GM23338 (cell line): ENCODE results near the gene ESPN.

ENCODE experiments used
- EZH2 ChIP-seq: fragments of 200-600 bp; sonication (generic); IDR thresholded peaks from one replicate; pipeline ENCODE4 v1.8.0; 2017; ENCODE audit warnings: antibody characterized with exemption, mild to moderate bottlenecking, low read depth; ENCODE audit not compliant: unreplicated experiment
- EZH2phosphoT487 ChIP-seq: fragments of 200-600 bp; sonication (generic); IDR thresholded peaks from one replicate; pipeline ENCODE4 v1.8.1; 2018; ENCODE audit warnings: antibody characterized with exemption; ENCODE audit not compliant: unreplicated experiment
- POLR2AphosphoS5 ChIP-seq: IDR thresholded peaks from 2 replicates; pipeline ENCODE4 v1.6.1; 2016; ENCODE audit warnings: antibody characterized with exemption, low read depth
- TF ChIP-seq, protein P1 (sequence below), 2 experiments: fragments of 200-600 bp in 1 of 2; sonication (generic) in 1 of 2; conservative IDR thresholded peaks; 2 replicates each; pipeline versions ENCODE4 v1.5.1 to v1.6.1; 2016 to 2017; ENCODE audit warnings: antibody characterized with exemption in 2 of 2, low read depth in 2 of 2, mild to moderate bottlenecking in 2 of 2, moderate library complexity in 1 of 2
- TF ChIP-seq, protein P2 (sequence below): IDR thresholded peaks from one replicate; pipeline ENCODE4 v1.6.1; 2018; ENCODE audit warnings: antibody characterized with exemption; ENCODE audit not compliant: unreplicated experiment

DNA sequence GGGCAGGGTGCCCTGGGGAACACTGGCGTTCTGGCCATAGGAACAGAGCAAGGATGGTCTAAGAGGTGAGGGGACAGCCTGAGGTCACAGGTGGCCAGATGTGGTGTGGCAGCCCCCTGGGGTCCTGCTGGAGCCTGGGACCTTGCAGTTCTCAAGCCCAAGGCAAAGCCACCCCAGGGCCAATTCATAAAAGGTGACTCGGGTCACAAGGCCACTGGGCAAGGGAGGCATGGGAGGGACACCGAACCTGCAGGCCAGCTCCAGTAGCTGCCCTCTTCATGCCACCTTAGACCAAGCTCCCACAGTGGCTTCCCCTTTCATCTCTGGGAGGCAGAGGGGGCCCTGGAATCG is 22.1 kb downstream of the ESPN start:
- TF ChIP-seq, protein P1, sequence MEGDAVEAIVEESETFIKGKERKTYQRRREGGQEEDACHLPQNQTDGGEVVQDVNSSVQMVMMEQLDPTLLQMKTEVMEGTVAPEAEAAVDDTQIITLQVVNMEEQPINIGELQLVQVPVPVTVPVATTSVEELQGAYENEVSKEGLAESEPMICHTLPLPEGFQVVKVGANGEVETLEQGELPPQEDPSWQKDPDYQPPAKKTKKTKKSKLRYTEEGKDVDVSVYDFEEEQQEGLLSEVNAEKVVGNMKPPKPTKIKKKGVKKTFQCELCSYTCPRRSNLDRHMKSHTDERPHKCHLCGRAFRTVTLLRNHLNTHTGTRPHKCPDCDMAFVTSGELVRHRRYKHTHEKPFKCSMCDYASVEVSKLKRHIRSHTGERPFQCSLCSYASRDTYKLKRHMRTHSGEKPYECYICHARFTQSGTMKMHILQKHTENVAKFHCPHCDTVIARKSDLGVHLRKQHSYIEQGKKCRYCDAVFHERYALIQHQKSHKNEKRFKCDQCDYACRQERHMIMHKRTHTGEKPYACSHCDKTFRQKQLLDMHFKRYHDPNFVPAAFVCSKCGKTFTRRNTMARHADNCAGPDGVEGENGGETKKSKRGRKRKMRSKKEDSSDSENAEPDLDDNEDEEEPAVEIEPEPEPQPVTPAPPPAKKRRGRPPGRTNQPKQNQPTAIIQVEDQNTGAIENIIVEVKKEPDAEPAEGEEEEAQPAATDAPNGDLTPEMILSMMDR (conservative IDR thresholded peaks at IDR 0.05; ENCODE audit: low read depth in 2 of 2), result no peak
- TF ChIP-seq EZH2 (no peak), EZH2phosphoT487 (no peak), POLR2AphosphoS5 (no peak)
- TF ChIP-seq, protein P2, sequence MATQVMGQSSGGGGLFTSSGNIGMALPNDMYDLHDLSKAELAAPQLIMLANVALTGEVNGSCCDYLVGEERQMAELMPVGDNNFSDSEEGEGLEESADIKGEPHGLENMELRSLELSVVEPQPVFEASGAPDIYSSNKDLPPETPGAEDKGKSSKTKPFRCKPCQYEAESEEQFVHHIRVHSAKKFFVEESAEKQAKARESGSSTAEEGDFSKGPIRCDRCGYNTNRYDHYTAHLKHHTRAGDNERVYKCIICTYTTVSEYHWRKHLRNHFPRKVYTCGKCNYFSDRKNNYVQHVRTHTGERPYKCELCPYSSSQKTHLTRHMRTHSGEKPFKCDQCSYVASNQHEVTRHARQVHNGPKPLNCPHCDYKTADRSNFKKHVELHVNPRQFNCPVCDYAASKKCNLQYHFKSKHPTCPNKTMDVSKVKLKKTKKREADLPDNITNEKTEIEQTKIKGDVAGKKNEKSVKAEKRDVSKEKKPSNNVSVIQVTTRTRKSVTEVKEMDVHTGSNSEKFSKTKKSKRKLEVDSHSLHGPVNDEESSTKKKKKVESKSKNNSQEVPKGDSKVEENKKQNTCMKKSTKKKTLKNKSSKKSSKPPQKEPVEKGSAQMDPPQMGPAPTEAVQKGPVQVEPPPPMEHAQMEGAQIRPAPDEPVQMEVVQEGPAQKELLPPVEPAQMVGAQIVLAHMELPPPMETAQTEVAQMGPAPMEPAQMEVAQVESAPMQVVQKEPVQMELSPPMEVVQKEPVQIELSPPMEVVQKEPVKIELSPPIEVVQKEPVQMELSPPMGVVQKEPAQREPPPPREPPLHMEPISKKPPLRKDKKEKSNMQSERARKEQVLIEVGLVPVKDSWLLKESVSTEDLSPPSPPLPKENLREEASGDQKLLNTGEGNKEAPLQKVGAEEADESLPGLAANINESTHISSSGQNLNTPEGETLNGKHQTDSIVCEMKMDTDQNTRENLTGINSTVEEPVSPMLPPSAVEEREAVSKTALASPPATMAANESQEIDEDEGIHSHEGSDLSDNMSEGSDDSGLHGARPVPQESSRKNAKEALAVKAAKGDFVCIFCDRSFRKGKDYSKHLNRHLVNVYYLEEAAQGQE, result no peak
